WERI-Rb-1 (cell line): ENCODE measurements around the gene RRP36.
A peak's percentile ranks its signal among the peaks of the same experiment; 100 is the strongest.

ENCODE experiments used
- DNase-seq: peaks from one replicate; pipeline ENCODE4 v3.0.0-alpha.2; 2020
- H3K27ac ChIP-seq: fragments of 250-450 bp; sonication (Bioruptor Pico); 2 replicates; pipeline ENCODE4 v1.5.1; 2020; ENCODE audit warnings: mild to moderate bottlenecking, moderate library complexity
- H3K27me3 ChIP-seq: fragments of 250-450 bp; sonication (Bioruptor Pico); 2 replicates; pipeline ENCODE4 v1.5.1; 2021; ENCODE audit warnings: mild to moderate bottlenecking, low read depth, moderate library complexity; ENCODE audit not compliant: insufficient read depth, severe bottlenecking
- H3K36me3 ChIP-seq: fragments of 250-450 bp; sonication (Bioruptor Pico); 2 replicates; pipeline ENCODE4 v1.5.1; 2020; ENCODE audit warnings: mild to moderate bottlenecking, moderate library complexity
- H3K4me3 ChIP-seq: 2 replicates; pipeline ENCODE4 v1.5.1; 2011; ENCODE audit warnings: low read depth, mild to moderate bottlenecking, control low read depth, low read length
- H3K9me3 ChIP-seq: fragments of 250-450 bp; sonication (Bioruptor Pico); 2 replicates; pipeline ENCODE4 v1.5.1; 2021; ENCODE audit warnings: mild to moderate bottlenecking, moderate library complexity; ENCODE audit not compliant: severe bottlenecking
- TF ChIP-seq, protein P1 (sequence below): IDR thresholded peaks from 2 replicates; pipeline ENCODE4 v1.5.1; 2011; ENCODE audit warnings: low read depth, mild to moderate bottlenecking, control low read depth, inconsistent platforms, low read length

RRP36 gene

GRCh38 chr6:42978839-42979522 is 42.4 kb upstream of the RRP36 start, which contains the start of gene PEX6:
TSS of gene PEX6 (minus strand) at chr6:42979181. CDS start at chr6:42979150, 31 bp downstream.
- Histone ChIP-seq H3K36me3 (peaks cover 14% of the 10 kb centered on the region), H3K27ac (peak within 1 kb of the TSS; percentile 66), H3K9me3 (no peaks in the 10 kb centered on the region), H3K4me3 (peak within 1 kb of the TSS; percentile 79), H3K27me3 (no peaks in the 10 kb centered on the region)
- peak; percentile 99 for DNase-seq
- TF ChIP-seq, protein P1, sequence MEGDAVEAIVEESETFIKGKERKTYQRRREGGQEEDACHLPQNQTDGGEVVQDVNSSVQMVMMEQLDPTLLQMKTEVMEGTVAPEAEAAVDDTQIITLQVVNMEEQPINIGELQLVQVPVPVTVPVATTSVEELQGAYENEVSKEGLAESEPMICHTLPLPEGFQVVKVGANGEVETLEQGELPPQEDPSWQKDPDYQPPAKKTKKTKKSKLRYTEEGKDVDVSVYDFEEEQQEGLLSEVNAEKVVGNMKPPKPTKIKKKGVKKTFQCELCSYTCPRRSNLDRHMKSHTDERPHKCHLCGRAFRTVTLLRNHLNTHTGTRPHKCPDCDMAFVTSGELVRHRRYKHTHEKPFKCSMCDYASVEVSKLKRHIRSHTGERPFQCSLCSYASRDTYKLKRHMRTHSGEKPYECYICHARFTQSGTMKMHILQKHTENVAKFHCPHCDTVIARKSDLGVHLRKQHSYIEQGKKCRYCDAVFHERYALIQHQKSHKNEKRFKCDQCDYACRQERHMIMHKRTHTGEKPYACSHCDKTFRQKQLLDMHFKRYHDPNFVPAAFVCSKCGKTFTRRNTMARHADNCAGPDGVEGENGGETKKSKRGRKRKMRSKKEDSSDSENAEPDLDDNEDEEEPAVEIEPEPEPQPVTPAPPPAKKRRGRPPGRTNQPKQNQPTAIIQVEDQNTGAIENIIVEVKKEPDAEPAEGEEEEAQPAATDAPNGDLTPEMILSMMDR, result no peak

GRCh38 chr6:42979523-42980177 is 41.8 kb upstream of the RRP36 start:
- DNase-seq, result no peak
- Histone ChIP-seq H3K9me3 (no peaks in the 10 kb centered on the region), H3K36me3 (peaks cover 13% of the 10 kb centered on the region), H3K4me3 (peak overlapping the region; percentile 79), H3K27me3 (no peaks in the 10 kb centered on the region), H3K27ac (peak overlapping the region; percentile 66)
- TF ChIP-seq, protein P1, result no peak

- TF ChIP-seq, protein P1, result no peak
- DNase-seq, result no peak
Observed at GRCh38 chr6:42981836-42982235, 39.6 kb upstream of the RRP36 start.

DNA sequence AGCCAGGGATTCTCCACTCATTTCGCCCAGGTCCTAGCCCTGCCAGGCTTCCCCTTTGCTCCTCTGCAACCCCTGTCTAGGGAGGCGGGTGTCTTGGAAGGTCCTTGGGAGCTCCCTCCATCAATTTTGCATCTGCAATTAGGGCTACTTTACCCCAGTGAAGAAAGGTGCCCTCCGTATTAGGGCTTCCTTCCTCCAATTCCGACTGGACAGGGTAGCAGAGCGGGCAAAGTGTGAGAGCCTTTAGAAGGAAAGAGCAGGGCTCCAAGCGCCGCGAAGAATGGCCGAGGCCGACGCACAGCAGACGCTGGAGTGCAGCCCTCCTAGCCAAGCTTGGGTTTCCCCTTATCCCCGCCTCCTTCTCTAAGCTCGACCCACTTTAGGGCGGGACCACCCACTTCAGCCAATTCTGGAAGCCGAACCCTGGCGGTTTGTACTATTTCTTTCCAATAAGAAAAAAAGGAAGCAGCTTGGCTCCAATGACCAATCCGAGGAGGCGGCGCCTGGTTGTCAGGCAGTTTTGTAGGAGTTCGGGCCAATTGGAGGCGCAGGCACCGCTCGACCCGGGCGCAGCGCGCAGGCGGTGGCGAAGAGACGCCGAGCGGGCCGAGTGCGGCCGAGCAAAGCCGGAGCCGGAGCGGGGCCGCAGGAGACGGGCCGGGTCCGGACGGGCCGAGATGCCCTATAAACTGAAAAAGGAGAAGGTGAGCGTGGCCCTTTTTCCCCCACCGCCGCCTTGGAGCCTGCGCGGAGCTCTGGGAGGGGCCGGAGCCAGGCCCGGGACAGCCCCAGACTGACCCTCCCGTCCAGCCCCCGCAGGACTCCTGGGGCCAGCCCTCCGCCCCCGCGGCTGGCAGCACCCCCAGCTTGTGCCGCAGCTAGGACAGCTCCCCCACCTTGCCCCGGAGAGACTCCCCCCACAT is 37.2 kb upstream of the RRP36 start, which contains the start of gene PPP2R5D:
TSS of gene PPP2R5D (plus strand) at position 570 of the 923 bp plus-strand sequence. CDS start at position 678, 108 bp downstream.
- Histone ChIP-seq H3K4me3 (peak within 1 kb of the TSS; percentile 88), H3K36me3 (peaks cover 35% of the 10 kb centered on the region), H3K27ac (peak within 1 kb of the TSS; percentile 88), H3K9me3 (no peaks in the 10 kb centered on the region), H3K27me3 (no peaks in the 10 kb centered on the region)
- TF ChIP-seq, protein P1, result no peak
- DNase-seq, result peak; percentile 100

More at GRCh38 chr6:42981836-42982235, 39.6 kb upstream of the RRP36 start:
- Histone ChIP-seq H3K9me3 (no peaks in the 10 kb centered on the region), H3K36me3 (peaks cover 15% of the 10 kb centered on the region), H3K27ac (no peak overlapping the region; the same call in 1 of the 2 replicates), H3K27me3 (no peaks in the 10 kb centered on the region), H3K4me3 (peak overlapping the region; percentile 14; the same call in 1 of the 2 replicates)

DNA sequence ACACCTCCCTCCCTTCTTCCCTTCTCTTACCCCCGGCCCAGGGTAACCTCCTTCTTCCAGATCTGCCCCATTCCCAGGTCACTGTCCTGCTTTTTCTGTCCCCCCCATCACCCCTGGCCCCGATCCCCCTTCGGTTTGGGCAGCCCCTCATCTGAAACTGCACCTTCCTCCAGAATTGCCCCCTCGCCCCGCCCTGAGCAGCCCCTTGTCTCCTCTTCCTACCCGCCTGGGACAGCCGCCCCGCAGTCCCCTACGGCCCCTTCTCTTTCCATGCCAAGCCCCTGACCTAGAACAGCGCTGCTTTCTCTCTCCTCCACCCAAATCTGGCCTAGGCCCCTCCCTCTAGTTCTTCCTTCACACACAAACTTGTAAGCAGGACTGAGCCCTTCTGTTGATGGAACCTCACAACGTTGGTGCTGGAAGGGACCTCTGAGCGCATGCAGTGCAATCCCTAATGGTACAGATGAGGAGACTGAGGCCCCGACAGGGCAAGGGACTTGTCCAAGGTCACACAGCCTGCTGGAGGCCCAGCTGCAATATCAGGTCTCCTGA is 36.4 kb upstream of the RRP36 start:
- peak overlapping the region; percentile 88 for H3K4me3 ChIP-seq
- H3K36me3 ChIP-seq, result peaks cover 43% of the 10 kb centered on the region
- DNase-seq, result no peak
- H3K27ac ChIP-seq, result peak overlapping the region; percentile 88
- H3K27me3 ChIP-seq, result no peaks in the 10 kb centered on the region
- TF ChIP-seq, protein P1, result no peak
- no peaks in the 10 kb centered on the region for H3K9me3 ChIP-seq
